GM18505 (cell line): ENCODE measurements around the gene SERINC1.
"Not testable (repeated sequence)": the region's sequence is repeated elsewhere in the genome, so short reads cannot be mapped to it uniquely, and the experiment has no call there.

Experiments used
- ATAC-seq: cut with Tn5 transposase; IDR thresholded peaks from one replicate; pipeline ENCODE4 v1.9.1; 2021; ENCODE audit not compliant: unreplicated experiment
- POLR2A ChIP-seq: IDR thresholded peaks from 4 replicates; pipeline ENCODE4 v1.6.1; 2011; ENCODE audit warnings: borderline replicate concordance; ENCODE audit not compliant: insufficient read depth, insufficient read length; ENCODE audit errors: extremely low read depth

SERINC1 gene

GRCh38 chr6:122471107-122472021, at the start of gene SERINC1:
TSS of gene SERINC1 (minus strand) at chr6:122471807. CDS start at chr6:122471737, 70 bp downstream.
- peak; percentile 99 for ATAC-seq
- TF ChIP-seq POLR2A: peak; percentile 91

DNA sequence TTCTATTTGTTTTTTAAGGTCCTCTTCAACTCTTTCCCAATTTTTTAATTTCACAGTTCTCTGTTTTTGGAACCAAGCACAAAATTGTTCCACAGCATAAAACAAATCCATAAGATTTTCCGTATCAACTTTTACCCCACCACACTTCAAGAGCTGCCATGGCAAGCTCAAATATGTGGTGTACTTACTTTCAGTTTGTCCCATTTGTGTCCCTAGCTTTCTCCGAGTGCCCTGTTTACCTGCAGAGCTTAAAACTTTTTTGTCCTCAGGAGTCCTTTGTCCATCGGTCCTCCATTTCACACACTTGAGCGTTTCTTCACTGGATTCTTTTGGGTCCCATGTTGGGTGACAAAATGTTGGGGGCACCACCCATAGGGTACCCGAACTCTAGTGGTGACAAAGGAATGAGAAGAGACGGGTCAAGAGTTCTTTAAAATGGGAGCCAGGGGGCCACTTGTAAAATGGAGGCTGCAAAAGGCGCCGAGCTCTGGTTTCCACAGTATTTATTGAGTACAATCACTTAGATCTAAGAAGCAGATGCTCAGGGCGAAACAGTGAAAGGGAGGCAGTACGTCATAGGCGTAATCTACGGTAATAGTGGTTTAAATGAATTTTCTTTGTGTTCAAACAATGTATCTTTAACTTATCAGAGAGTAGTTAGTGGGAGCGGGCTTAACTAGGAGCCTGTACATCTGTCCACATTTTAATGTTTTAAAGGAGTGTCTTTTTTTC, 39.8 kb upstream of the SERINC1 start:
- no peak for TF ChIP-seq POLR2A
- no peak for ATAC-seq

GRCh38 chr6:122505170-122505569, 33.6 kb upstream of the SERINC1 start:
- ATAC-seq: not testable (repeated sequence)

- TF ChIP-seq POLR2A: no peak
- ATAC-seq: no peak
These were observed 29.9 kb upstream of the SERINC1 start for GRCh38 chr6:122501475-122501874.

- peak; percentile 71 for ATAC-seq
- no peak for TF ChIP-seq POLR2A
These were observed 24.0 kb upstream of the SERINC1 start for GRCh38 chr6:122495612-122496011.

- no peak for TF ChIP-seq POLR2A
These were observed 23.2 kb upstream of the SERINC1 start for GRCh38 chr6:122494665-122495272.

DNA sequence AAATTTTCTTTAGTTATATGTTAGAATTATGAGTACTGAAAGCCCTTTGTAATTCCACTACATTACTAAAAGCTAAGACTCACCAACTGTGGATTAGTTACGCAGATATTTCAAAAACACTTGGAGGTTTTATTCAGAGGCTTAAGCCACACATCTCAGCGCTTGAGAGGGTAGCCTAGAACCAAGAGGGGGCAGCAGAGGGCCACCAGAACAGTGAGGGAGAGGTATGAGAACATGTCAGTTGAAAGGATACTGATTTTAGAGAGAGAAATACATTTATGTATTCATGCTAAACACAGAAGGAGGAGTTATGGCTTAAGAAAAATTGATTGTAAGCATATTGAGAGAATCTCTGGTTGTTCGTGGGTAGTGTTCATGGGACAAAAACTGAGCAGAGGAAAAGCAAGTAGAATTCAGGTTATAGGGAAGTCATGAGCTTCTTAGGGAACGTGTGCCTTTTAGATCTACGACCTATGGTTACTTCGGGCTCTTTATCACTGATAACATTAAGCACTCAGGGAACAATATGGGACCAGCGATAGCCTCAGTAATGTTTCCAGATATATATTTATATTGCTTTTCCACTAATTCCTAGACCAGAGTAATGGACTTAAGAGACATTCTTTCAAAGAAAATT, 20.4 kb upstream of the SERINC1 start:
- ATAC-seq: peak; percentile 93
- no peak for TF ChIP-seq POLR2A

More at GRCh38 chr6:122494665-122495272, 23.2 kb upstream of the SERINC1 start:
- no peak for ATAC-seq

DNA sequence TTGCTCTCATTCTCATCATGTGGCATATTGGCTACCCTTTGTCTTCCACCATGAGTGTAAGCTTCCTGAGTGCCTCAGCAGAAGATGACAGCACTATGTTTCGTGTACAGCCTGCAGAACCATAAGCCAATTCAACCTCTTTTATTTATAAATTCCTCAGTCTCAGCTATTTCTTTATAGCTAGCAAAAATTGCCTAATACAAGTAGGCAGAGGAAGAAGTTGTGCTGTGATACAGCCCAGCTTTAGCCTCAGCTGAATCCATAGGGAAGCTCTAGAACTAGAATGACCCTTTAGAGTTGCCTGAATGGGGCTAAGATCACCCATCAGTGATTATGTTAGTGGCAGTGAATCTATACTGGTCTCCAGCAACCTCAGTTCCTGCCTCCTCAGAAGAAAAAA, 19.0 kb upstream of the SERINC1 start:
- ATAC-seq: no peak

GRCh38 chr6:122484760-122485159, 13.2 kb upstream of the SERINC1 start:
- ATAC-seq: peak; percentile 97
- no peak for TF ChIP-seq POLR2A

More for the DNA sequence above, 19.0 kb upstream of the SERINC1 start:
- TF ChIP-seq POLR2A: no peak

GRCh38 chr6:122482750-122483080, 11.1 kb upstream of the SERINC1 start:
- TF ChIP-seq POLR2A: no peak
- no peak for ATAC-seq

GRCh38 chr6:122476131-122476530, 4.5 kb upstream of the SERINC1 start:
- no peak for ATAC-seq
- no peak for TF ChIP-seq POLR2A

GRCh38 chr6:122472022-122472340, 374 bp upstream of the SERINC1 start:
- peak; percentile 56 for ATAC-seq
- TF ChIP-seq POLR2A: no peak

GRCh38 chr6:122461885-122462284, 9.7 kb downstream of the SERINC1 start:
- ATAC-seq: no peak
- no peak for TF ChIP-seq POLR2A

GRCh38 chr6:122459865-122460416, 11.7 kb downstream of the SERINC1 start:
- ATAC-seq: not testable (repeated sequence)
